ENCODE data around the gene RBFOX2. TPM values are rescaled to one million over a fixed set of nuclear protein-coding genes. Genes with fewer than 3 reads are reported as not detected.

RBFOX2 gene
- total and polyA plus RNA-seq, 2 experiments from 2014 or later = 88.8 to 131 TPM

- TF ChIP-seq ZNF114 (CRISPR knock-in tag; IDR thresholded peaks at IDR 0.05) (no peak), STAT1 (IDR thresholded peaks at IDR 0.05; ENCODE audit: unreplicated experiment) (no peak), EZH2 (IDR thresholded peaks at IDR 0.05; ENCODE audit: low read depth, unreplicated experiment) (no peak), JUNB (IDR thresholded peaks at IDR 0.05; ENCODE audit: unreplicated experiment) (no peak)
Measured at GRCh38 chr22:35879351-35879750, 149.3 kb downstream of the RBFOX2 start (continued).

GRCh38 chr22:35873426-35873825 lies 155.2 kb downstream of the RBFOX2 start:
- Mint-ChIP-seq H3K9me3 (peaks cover 3% of the 10 kb centered on the region; the same call in 2 of the 3 replicates), H3K4me1 (peaks cover 8% of the 10 kb centered on the region; the same call in 2 of the 3 replicates), H3K36me3 (ENCODE audit: low read depth) (no peaks in the 10 kb centered on the region; the same call in 2 of the 3 replicates), H3K4me3 (no peak overlapping the region), H3K27ac (no peak overlapping the region), H3K27me3 (ENCODE audit: insufficient read depth, low read depth, poor library complexity) (peaks cover 4% of the 10 kb centered on the region)
- no peak overlapping the region for H2AFZ ChIP-seq
- no peak for TF ChIP-seq NANOG (IDR thresholded peaks at IDR 0.05; ENCODE audit: borderline replicate concordance)
- no peak for TF ChIP-seq POLR2AphosphoS5 (IDR thresholded peaks at IDR 0.05; ENCODE audit: low read depth)
- TF ChIP-seq ZNF462 (CRISPR knock-in tag; IDR thresholded peaks at IDR 0.05) = no peak
- no peak for TF ChIP-seq ZNF331 (CRISPR knock-in tag; IDR thresholded peaks at IDR 0.05; ENCODE audit: low read depth)
- TF ChIP-seq EZH2 (IDR thresholded peaks at IDR 0.05; ENCODE audit: low read depth, unreplicated experiment) = no peak
- no peak for TF ChIP-seq ETS1 (IDR thresholded peaks at IDR 0.05)
- TF ChIP-seq ZNF114 (CRISPR knock-in tag; IDR thresholded peaks at IDR 0.05) = no peak
- no peak for TF ChIP-seq CREB1 (CRISPR knock-in tag; IDR thresholded peaks at IDR 0.05; ENCODE audit: low read depth)
- no peak for TF ChIP-seq CTCF (conservative IDR thresholded peaks at IDR 0.05; ENCODE audit: low read depth in 2 of 2)
- no peak for TF ChIP-seq JUNB (IDR thresholded peaks at IDR 0.05; ENCODE audit: unreplicated experiment)
- no peak for TF ChIP-seq REST (IDR thresholded peaks at IDR 0.05; ENCODE audit: unreplicated experiment)
- TF ChIP-seq STAT1 (IDR thresholded peaks at IDR 0.05; ENCODE audit: unreplicated experiment) = no peak
- H3K4me1 ChIP-seq (ENCODE audit: insufficient read depth) = peaks cover 7% of the 10 kb centered on the region; the same call in 1 of the 2 replicates
- H3K4me3 ChIP-seq = no peak overlapping the region
- no peaks in the 10 kb centered on the region for H3F3A ChIP-seq (replicated peaks; ENCODE audit: low read depth)
- H3K27ac ChIP-seq (ENCODE audit: low read depth) = no peak overlapping the region
- DNase-seq (ENCODE audit: low spot score) (no peak), ATAC-seq (no peak)
- H3K4me2 ChIP-seq = no peak overlapping the region
- H3K27me3 ChIP-seq (ENCODE audit: insufficient read depth) = no peaks in the 10 kb centered on the region
- no peaks in the 10 kb centered on the region for H3K36me3 ChIP-seq (ENCODE audit: insufficient read depth)
- H4K20me1 ChIP-seq (replicated peaks; ENCODE audit: insufficient read depth) = peaks cover 3% of the 10 kb centered on the region; the same call in 1 of the 2 replicates
- H3K79me2 ChIP-seq (replicated peaks; ENCODE audit: insufficient read depth) = peaks cover 37% of the 10 kb centered on the region
- H3K9me2 ChIP-seq (ENCODE audit: insufficient read depth) = no peaks in the 10 kb centered on the region

Data from GM23338 (cell line).